AG04450 (cell line): ENCODE data around the gene LRMDA. TPM values are rescaled to one million over a fixed set of nuclear protein-coding genes. Genes with fewer than 3 reads are reported as not detected.

ENCODE experiments used
- CTCF ChIA-PET: fragments of 300-600, 350-600 bp; formaldehyde crosslinking; extraction: SDS; loops from one replicate; lab custom pipeline; 2022; ENCODE audit warnings: antibody characterized with exemption, inconsistent platforms; lab: Charles Lee
- POLR2A ChIA-PET: fragments of 350-600 bp; formaldehyde crosslinking; extraction: SDS; loops from one replicate; lab custom pipeline; 2021; ENCODE audit warnings: antibody characterized with exemption, inconsistent platforms; lab: Yijun Ruan, JAX
- DNase-seq: peaks from one replicate; pipeline ENCODE4 v3.0.0-alpha.2; 2011; ENCODE audit warnings: low read depth, low spot score
- H3K27ac ChIP-seq: one replicate; pipeline ENCODE4 v1.5.1; 2012; ENCODE audit warnings: low read depth, low read length, control low read depth
- H3K27me3 ChIP-seq: one replicate; pipeline ENCODE4 v1.6.0; 2012; ENCODE audit warnings: low read length; ENCODE audit not compliant: control insufficient read depth, insufficient read depth
- H3K4me3 ChIP-seq: 2 replicates; pipeline ENCODE4 v1.5.1; 2011; ENCODE audit warnings: mild to moderate bottlenecking, low read depth, low read length, control low read depth
- H3K9me3 ChIP-seq: 2 replicates; pipeline ENCODE4 v1.5.1; 2012; ENCODE audit warnings: low read length; ENCODE audit not compliant: control insufficient read depth, insufficient read depth
- polyA plus RNA-seq: library from polyadenylated mRNA; depleted of rRNA; stranded (reverse); fragments of >200 nt; gene quantifications from 2 replicates; pipeline ENCODE4 v1.2.3, GENCODE V29; 2011
- TF ChIP-seq, protein P1 (sequence below): IDR thresholded peaks from 2 replicates; pipeline ENCODE4 v1.5.1; 2011; ENCODE audit warnings: low read depth, low read length, control low read depth, inconsistent platforms

Gene LRMDA
- polyA plus RNA-seq, 1 experiment: 0.12 TPM

DNA sequence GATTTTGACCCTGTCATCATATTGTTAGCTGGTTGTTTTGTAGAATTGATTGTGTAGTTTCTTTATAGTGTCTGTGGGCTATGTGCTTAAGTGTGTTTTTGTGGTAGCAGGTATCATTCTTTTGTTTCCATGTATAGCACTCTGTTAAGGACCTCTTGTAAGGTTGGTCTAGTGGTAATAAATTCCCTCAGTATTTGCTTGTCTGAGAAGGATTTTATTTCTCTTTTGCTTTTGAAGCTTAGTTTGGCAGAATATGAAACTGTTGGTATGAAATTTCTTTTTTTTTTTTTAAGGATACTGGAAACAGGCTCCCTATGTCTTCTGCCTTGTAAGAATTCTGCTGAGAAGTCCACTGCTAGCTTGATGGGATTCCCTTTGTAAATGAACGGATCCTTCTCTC lies 1073.4 kb downstream of the LRMDA start:
- Histone ChIP-seq H3K9me3 (no peaks in the 10 kb centered on the region), H3K27ac (no peak overlapping the region), H3K27me3 (no peaks in the 10 kb centered on the region), H3K4me3 (no peak overlapping the region)
- TF ChIP-seq, protein P1, sequence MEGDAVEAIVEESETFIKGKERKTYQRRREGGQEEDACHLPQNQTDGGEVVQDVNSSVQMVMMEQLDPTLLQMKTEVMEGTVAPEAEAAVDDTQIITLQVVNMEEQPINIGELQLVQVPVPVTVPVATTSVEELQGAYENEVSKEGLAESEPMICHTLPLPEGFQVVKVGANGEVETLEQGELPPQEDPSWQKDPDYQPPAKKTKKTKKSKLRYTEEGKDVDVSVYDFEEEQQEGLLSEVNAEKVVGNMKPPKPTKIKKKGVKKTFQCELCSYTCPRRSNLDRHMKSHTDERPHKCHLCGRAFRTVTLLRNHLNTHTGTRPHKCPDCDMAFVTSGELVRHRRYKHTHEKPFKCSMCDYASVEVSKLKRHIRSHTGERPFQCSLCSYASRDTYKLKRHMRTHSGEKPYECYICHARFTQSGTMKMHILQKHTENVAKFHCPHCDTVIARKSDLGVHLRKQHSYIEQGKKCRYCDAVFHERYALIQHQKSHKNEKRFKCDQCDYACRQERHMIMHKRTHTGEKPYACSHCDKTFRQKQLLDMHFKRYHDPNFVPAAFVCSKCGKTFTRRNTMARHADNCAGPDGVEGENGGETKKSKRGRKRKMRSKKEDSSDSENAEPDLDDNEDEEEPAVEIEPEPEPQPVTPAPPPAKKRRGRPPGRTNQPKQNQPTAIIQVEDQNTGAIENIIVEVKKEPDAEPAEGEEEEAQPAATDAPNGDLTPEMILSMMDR: no peak
- no peak for DNase-seq
- ChIA-PET CTCF (interaction anchor here (0.6 kb wide), 1 partner anchor 21 kb away, joined by 4 read pairs; no protein-coding TSS in a partner anchor), POLR2A (no interaction called here)

DNA sequence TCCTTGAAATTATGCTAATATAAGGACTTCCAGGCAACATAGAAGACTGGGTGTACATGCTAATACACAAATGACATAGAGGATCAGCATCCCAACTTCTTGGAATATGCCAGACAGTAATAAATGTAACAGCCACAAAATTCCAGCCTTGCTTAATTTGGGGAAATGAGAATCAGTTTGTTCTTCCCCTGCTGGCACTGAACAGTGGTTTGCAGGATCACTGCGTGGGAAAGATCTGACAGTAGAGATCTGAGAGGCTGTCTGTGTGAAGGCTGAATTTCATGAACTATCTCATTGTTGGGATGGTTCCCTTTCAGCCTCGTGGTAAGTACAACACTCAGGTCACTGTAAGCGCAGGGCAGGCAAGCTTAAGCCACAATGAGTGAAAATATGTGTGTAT lies 1078.0 kb downstream of the LRMDA start:
- no peak overlapping the region for H3K27ac ChIP-seq
- no peak for DNase-seq
- ChIA-PET CTCF (no interaction called here), POLR2A (no interaction called here)
- no peaks in the 10 kb centered on the region for H3K9me3 ChIP-seq
- H3K4me3 ChIP-seq: no peak overlapping the region
- TF ChIP-seq, protein P1: no peak
- H3K27me3 ChIP-seq: no peaks in the 10 kb centered on the region

DNA sequence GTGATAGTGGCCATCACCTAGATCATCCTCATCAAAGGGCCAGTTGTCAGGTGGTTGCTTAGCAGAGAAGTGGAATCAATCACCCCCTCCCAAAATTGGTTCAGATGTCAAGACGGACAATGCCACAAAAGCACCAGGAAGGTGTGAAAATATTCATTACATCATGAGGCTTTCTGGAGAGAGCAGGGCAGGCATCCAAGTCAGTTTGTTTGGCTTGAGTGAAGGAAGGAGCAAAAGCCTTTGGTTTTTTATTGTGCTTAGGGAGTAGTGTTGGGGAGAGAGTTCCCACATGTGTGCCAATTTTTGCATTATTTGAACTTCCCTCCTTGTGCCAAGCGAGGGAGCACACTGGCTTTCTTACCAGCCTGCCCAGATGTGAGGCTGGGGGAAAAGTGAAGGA lies 1082.9 kb downstream of the LRMDA start:
- no peak for DNase-seq
- CTCF ChIA-PET: no interaction called here
- TF ChIP-seq, protein P1: no peak
- Histone ChIP-seq H3K27me3 (no peaks in the 10 kb centered on the region), H3K27ac (no peak overlapping the region), H3K4me3 (no peak overlapping the region), H3K9me3 (no peaks in the 10 kb centered on the region)
- POLR2A ChIA-PET: no interaction called here

DNA sequence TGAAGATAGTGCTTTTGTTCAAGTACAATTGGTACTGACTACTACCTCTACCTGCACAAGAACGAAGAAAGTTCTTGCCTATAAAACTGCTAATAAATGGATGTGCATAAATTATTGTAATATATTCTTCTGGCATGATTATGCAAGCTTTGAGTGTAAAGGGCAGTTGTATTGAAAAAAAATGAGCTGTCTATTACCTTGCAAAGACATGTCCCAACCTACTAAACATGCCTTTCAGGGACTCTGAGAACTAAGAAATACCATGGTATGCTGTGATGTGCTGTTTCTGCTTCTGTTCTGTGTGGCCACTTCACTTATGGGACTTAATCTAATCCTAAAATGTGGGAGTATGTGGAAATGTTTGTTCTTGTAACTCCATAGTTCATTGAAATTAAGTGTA lies 1083.4 kb downstream of the LRMDA start:
- ChIA-PET CTCF (no interaction called here), POLR2A (no interaction called here)
- no peaks in the 10 kb centered on the region for H3K27me3 ChIP-seq
- no peak overlapping the region for H3K27ac ChIP-seq
- DNase-seq: no peak
- TF ChIP-seq, protein P1: no peak
- H3K9me3 ChIP-seq: no peaks in the 10 kb centered on the region
- H3K4me3 ChIP-seq: no peak overlapping the region

DNA sequence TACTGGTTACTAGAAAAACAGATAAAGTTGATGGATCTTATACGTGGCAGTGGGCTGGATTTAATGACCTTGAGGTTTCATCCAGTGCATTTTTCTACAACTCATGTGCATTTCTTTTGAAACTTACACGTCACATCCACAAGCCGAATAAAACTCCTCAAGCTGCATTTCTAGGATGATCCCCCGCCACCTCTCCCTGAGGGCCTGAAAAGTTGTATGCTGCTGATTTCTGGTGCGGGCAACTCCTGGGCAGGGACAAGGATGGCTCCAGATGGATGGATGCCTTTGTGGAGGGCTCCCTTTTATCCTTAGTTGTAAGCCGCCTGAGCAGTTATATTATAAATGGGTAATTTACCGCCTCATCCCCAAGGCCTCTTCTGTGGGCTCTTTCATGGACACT lies 1091.1 kb downstream of the LRMDA start:
- no peak for DNase-seq
- Histone ChIP-seq H3K9me3 (no peaks in the 10 kb centered on the region), H3K27ac (no peak overlapping the region), H3K27me3 (no peaks in the 10 kb centered on the region), H3K4me3 (no peak overlapping the region)
- POLR2A ChIA-PET: no interaction called here
- TF ChIP-seq, protein P1: no peak
- CTCF ChIA-PET: no interaction called here
